LNCAP (cell line): Measurements from ENCODE around the gene P2RY14.

Source experiments
- TF ChIP-seq, protein P1 (sequence below): fragments of 450-650 bp; IDR thresholded peaks from 2 replicates; pipeline ENCODE4 v1.5.1; 2017; ENCODE audit warnings: mild to moderate bottlenecking

The P2RY14 gene

DNA sequence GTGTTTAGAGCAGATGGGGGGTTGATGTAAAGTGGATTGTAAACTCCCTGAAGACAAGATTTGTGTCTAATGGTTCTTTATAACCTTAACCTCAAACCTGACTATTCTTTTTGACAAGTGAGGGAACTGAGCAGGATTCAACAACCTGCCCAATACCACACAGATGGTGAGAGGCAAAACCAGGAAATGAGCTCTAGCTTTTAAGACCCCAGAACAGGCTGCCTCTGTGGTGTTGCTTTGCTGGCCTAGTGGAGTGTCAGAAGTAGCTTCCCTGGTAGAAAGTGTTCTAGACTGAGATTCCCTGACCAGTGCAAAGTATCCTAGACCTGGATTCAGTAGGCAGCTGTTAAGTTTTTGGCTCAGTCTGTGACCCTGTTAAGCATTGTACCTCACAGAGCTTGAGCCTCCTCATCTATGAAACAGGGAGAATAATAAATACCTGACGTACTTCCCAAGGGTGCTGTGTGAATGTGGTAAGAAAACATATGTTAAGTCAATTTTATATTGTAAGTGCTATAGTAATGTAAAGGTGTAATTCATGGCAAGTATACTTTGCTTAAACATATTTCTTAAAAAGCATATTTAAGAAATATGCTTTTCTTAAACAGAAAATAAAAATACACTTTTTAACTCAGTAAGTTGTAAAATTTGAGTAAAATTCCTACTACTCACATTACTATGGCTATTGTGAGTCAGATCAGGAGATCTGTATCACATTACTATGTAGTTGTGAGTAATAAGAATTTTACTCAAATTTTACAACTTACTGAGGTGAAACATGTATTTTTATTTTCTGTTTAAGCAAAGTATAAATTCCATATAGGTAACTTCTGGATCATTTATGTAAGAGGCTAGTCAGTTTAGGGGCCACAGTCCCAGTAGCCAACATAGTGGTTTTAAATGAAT is 29.5 kb upstream of the P2RY14 start:
- TF ChIP-seq, protein P1, sequence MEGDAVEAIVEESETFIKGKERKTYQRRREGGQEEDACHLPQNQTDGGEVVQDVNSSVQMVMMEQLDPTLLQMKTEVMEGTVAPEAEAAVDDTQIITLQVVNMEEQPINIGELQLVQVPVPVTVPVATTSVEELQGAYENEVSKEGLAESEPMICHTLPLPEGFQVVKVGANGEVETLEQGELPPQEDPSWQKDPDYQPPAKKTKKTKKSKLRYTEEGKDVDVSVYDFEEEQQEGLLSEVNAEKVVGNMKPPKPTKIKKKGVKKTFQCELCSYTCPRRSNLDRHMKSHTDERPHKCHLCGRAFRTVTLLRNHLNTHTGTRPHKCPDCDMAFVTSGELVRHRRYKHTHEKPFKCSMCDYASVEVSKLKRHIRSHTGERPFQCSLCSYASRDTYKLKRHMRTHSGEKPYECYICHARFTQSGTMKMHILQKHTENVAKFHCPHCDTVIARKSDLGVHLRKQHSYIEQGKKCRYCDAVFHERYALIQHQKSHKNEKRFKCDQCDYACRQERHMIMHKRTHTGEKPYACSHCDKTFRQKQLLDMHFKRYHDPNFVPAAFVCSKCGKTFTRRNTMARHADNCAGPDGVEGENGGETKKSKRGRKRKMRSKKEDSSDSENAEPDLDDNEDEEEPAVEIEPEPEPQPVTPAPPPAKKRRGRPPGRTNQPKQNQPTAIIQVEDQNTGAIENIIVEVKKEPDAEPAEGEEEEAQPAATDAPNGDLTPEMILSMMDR = no peak

DNA sequence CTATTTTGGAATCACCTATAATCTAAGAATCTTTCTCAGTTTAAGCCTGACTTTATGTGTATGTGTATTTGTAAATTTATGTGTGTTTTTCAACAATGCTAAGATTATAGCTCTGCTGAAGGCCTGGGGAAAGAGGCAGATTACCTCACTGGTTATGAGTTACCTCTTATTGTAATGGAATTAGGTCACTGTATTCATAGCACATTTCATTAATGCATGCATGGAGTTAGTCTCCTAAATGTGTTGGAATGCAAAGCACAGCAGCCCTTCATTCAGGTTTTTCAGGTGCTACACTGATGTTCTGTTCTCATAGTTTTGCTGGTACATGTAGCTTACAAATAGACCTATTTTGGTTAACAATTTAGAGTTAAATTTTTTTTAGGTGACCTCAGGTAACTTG is 28.8 kb upstream of the P2RY14 start:
- TF ChIP-seq, protein P1 = no peak

DNA sequence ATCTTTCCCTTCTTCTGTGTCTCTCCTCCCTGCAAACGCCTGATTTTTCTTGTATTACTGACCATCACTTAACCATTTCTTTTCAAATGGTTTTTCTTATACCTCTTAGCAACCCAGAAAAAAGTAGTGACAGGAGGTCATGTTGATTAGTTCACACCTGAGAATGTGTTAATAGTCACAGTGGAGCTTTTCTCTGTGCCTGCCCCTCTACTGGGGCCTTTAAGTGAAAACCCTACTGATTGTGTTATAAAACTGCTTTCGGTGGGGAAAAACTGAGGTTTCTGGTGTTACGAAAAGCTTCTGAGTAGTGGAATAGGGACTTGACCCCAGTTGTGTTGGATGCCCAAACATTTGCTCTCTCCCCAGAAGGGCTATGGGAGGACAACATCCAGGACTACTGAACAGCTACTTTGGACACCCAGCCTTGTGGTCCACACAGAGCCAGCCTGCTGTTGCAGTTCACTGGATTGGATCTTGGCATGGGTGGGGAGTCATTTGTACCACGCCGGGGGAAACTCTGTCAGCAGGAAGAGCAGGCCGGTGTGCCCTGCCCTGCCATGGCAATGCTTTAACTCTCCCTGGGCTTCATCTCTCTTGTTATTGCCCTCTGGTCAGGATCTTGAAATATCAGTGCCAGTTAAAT is 27.9 kb upstream of the P2RY14 start:
- TF ChIP-seq, protein P1 = no peak

DNA sequence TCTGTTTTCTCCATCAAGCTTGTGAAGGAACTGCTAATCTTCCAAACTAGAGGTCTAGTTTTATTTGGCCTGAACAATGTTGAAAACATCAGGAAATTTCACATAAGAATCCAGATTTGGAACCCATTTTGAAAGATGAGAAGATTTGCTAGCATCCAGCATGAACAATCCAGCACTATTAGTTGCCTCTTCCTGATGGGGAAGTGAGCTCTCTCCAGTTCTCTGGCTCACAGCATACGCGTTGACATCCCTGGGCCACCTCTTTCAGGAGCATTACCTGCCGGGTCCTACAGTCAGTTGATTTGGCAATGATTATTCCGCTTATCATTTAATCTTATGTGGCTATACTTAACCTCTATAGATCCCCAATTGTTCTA is 27.4 kb upstream of the P2RY14 start:
- TF ChIP-seq, protein P1 = no peak

DNA sequence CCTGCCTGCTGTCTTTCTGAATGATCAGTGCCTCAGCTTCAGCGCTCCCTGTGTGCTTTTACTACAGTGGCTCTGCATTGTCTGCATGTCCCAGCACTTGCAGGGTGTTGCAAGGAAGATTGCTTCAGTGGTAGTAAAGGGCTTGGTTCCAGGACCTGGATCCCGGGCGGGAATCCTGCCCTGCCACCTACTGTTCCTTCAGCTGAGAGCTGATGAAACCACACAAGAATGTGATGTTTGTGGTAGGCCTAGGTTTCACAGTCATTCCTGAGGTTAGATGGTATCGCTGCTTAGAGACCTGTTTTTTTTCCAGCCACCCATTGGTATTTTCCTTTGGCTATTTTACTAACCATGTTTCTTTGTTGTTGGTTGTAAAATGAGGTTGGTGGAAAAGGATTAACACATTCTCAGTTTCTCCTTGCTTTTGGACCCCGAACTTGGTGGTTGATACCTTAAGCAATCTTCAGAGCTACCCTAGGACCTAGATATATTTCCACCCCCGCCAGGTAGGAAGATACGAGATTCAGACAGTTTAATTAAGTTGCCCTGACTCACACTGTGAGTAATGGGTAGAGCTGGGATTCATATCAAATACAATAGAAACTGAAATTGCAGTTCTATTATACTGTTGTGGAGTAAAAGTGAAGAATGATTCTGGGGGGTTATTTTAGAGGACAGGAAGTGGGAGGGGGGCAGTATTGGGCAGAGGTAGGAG is 26.9 kb upstream of the P2RY14 start:
- TF ChIP-seq, protein P1 = peak; percentile 36; the same call in 1 of the 2 replicates

DNA sequence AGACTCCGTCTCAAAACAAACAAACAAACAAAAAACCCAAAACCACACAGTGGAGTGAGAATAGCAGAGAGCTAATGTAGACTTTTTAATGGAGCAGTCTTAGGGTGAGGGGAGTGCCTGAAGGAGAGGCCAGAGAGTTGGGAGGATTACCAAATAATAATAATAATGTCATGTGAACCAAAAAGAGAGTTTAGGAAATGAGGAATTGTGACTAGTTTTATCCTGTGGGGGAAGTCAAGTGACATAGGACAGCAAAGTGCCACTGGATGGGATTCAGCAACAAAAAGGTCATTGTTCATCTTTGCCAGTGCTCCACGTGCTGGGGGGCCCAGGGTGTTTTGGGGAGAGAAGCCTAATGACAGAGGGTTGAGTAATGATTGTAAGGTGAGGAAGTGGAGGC is 25.4 kb upstream of the P2RY14 start:
- TF ChIP-seq, protein P1 = no peak

DNA sequence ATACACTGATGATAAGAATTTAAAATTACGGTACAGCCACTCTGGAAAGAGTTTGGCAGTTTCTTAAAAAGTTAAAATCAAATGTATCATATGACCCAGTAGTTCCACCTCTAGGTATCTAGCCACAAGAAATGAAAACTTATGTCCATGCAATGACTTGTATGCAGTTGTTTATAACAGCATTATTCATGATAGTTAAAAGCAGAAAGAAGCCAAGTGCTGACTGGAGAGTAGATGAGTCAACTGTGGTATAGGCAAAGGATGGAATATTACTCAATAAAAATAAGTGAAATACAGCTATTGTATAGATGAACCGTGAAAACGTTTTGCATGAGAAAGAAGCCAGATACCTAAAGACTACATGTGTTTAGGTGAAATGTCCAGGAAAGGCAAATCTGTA is 23.4 kb upstream of the P2RY14 start:
- TF ChIP-seq, protein P1 = no peak
